Cerebellar nuclear complex (tissue), 1 donor: ENCODE results near the gene SPIC.
"Not testable (repeated sequence)": the region's sequence is repeated elsewhere in the genome, so short reads cannot be mapped to it uniquely, and the experiment has no call there.

ENCODE experiments used
- DNase-seq, 2 experiments: peaks; one replicate each; lab custom pipeline; 2025; lab: John Stamatoyannopoulos, UW

SPIC gene

DNA sequence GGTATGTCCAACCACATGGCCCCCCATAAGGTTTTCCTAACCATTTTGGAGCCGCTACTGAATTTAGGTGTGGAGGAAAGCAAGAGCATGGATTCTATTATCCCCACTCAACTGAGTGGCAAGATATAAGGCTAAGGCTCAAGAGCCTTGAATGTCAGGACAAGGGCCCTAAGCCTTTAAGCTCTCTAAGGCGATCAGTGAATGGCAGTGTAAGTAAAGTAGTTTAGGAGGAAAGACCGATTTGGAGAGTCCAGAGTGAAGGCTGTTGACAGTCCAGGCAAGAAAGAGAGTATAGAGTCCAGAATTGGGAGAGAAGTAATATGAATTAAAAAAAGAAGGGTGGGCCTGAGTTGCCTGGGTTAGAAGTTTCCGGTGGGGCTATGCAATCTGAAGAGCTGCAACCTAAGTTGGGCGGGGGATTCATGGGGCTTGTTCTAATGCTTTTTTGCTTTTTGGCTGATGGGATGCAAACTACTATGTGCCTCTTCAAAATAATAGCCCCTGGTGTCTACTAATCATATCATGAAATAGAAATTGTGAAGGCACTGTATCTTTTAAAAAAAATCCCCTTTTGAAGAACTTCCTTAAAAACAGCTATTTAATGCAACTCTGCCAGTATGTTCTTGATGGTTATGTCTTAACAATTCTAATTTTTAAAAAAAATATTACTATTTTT, at the start of gene SPIC:
Gene SPIC (plus strand): TSS at position 626 of the 676 bp plus-strand sequence. CDS start 1,569 bp downstream, outside the sequence.
- DNase-seq: no peak

DNA sequence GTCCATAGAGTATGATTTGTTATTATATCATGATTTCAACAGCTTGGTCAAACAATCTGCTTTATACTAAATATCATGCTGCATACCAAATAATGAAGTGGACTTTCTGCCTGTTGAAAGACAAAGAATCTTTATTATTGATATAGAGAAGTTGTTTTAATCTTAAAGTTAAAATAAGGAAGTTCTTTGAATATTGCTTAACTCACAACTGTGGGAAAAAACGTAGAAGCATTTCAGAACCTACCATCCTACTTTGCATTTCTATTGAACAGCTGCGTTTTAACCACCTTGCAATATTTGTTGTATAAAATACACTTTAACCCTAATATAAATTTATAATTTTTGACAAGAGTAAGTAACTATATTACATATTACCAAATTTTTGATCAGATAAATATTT, 44.7 kb upstream of the SPIC start:
- no peak for DNase-seq

DNA sequence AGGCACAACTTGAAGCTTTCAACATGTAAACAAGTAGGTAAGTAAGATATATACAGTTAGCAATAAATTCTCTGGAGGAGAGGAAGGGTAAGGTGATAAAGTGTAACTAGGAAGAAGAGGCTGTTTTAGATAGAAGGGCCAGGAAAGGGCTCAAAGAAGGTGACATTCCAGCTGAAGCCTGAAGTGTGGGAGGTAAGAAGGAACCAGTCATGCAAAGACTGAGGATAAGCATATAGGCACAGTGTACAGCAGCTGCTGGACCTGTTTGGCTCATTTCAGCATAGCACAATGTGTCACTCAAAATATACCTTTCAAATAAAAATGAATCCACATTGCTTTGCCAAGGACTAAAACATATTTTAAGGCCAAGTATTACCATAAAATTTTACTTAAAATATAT, 39.0 kb upstream of the SPIC start:
- DNase-seq: no peak

DNA sequence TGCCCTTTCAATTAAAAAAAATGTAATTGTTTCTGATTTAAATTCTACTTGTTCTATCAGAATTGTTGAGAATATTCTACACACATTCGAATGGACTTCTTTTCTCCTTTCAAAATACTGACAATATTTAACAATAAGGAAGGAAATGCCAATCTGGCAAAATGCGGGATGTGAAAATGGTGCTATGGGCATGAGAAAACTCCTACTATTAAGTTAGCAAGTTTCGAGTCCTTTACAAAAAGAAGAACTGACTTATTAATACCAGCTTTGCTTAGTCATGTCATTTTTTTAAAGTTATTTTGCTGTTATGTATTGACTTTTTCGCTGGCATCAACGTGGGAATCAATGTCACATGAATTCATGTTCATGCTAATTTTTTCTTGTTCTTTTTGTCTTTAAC, 35.9 kb upstream of the SPIC start:
- DNase-seq: no peak

DNA sequence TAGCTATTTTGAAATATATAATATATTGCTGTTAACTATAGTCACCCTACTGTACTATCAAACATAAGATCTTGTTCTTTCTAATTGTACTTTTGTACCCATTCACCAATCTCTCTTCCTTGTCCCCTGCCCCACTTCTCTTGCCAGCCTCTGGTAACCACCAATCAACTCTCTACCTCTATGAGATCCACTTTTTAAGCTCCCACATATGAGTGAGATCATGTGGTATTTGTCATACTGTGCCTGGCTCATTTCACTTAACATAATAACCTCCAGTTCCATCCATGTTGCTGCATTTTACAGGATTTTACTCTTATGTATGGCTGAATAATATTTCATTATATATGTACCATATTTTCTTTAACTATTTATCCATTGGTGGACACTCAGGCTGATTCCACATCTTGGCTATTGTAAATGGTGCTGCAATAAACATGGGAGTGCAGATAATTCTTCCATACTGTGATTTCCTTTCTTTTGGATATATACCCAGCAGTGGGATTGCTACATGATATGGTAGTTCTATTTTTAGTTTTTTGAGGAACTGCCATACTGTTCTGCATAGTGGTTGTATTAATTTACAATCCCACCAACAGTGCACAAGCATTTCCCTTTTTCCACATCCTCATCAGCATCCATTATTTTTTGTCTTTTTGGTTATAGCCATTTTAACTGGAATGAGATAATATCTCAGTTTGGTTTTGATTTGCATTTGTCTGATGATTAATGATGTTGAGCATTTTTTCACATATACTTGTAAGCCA, 33.5 kb upstream of the SPIC start:
- DNase-seq: no peak

DNA sequence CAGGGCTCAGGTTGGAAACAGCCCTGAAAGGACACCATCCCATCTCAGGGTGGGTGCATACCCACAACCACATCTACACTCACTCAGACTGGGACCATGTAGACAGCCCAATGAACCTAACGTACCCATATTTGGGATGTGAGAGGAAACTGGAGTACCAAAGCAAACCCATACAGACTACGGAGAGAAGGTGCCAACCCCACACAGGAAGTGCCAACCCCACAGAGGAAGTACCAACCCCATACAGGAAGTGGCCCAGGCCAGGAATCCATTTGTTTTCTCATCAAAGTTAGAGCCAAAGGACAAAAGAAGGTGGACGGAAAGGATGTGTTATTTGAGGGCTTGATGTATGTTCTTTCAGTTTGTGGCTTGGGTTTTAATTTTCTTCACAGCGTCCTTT, 19.5 kb upstream of the SPIC start:
- no peak for DNase-seq

DNA sequence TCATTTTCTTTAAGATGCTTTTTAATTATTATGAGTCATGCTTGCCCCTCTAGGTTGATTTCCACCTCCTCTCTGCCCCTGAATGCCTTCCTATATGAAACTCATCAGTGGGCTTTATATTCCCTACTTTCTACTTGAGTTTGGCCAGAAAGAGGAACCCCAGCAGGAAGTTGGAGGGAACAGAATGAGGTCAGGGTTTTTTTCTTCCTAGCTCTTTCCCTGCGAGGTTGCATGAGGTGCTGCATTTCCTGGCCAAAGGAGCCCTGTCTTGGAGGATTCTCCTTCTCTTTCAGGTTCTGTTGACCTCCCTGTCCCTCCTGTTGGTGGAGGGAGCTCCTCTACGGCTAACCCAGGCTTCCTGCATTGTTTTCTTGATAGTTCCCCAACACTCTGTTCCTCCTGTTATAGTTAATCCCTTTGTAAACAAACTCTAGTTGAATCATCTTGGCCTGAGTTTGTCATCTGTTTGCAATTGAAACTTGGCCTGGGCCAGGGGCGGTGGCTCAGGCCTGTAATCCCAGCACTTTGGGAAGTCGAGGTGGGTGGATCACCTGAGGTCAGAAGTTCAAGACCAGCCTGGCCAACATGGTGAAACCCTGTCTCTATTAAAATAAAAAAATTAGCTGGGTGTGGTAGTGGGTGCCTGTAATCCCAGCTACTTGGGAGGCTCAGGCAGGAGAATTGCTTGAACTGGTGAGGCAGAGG, 15.3 kb upstream of the SPIC start:
- DNase-seq: no peak

DNA sequence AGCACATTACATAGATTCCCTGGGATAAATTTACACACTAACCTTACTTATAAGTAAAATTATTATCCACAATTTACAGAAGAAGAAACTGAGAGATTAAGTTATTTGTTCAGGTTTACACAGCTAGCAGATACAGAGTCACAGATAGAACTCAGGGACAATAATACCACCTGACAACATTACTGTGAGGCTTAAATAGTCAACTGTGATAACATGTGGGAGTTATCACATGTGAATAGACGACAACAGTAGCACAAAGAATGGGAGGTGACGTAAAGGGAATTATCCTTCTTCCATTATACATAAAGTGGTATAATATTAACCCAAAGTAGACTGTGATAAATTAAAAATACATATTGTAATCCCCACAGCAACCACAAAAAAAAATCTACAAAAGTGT, 6.2 kb upstream of the SPIC start:
- no peak for DNase-seq

DNA sequence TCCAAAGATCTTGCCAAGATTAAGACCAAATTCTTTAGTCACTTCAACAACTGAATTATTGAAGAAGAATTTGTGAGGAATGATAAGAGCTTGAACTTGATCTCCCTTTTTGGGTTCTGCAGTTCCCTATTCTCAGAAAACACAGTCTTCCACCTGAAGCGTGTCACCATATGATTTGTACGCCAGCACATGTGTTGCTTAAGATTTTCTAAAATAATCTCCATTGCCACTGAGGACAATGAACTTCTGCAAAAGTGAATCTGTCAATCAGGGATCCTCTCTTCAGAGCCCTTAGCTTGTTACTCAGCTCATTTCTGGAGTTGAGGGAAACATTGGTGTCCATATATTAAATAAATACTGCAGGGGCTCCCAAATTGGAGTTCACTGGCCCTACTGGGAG, 4.2 kb upstream of the SPIC start:
- no peak for DNase-seq

DNA sequence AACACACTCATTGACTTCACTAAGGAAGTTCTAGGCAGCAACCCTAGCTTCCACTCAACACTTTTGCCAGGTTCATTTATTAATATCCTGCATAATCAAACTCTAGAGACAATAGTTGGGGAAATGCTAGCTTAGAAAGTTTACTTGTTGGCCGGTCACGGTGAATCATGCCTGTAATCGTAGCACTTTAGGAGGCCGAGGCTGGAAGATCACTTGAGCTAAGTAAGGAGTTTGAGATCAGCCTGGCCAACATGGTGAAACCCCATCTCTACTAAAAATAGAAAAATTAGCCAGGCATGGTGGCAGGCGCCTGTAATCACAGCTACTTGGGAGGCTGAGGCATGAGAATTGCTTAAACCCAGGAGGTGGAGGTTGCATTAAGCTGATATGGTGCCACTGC, 3.3 kb upstream of the SPIC start:
- not testable (repeated sequence) for DNase-seq

DNA sequence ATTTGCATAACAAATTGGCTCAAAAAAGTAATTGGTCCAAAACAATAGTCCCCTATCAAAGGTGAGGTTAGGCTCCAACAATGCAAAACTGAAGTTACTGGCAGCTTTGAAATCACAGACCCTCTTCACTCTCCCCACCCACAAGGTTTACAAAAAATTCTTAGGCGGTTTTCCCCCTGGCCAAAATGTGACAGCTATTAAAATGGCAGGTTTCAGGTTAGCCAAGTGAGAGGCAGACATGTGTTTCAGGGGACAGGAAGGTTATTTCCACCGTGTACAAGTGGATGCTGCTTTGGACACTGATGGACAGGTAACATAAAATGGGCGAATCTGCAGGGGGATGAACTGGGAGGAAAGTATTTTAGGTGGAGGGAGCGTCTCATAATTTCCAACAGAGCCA, 888 bp upstream of the SPIC start:
- DNase-seq: no peak

DNA sequence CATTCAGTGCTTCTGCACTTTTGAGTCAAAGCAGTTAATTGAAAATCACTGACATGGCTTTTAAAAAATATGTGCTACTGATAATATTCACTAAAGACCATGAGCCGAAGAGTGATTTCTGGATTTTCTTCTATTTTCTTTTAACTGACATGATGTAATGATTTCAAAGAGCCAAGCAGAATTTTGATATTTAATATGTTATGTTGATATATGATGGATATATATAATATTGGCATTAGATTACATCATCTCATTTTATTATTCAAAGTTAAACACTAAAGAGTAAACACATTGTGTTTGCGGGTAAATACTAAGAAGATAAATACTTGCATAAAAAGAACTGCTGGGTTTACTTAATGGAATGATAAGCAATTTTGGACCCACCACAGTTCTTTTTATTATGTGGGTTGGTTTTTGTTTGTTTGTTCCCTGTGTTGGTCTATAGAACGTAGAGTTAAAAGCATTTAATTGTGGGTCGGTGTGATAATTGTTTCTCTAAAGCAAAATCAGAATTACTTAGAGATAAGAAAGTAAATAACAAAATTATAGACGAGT, 692 bp downstream of the SPIC start:
- DNase-seq: no peak

DNA sequence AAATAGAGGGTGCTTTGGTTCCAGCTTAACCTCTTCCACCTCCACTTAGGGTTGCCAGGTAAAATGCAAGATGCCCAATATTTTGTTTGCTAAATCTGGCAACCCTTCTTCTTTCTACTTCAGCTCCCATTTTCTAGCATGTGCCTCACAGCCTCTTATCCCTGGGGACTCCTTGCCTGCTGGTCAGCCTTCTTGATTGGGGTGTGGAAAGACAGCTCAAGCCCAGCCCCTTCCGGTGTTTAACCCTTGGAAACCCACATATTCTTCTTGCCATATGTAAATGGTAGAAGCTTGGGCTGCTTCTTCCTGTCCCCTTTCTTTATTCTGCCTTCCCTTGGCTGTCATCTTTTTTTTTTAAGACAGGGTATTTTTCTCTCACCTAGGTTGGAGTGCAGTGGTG, 5.7 kb downstream of the SPIC start:
- DNase-seq: no peak

DNA sequence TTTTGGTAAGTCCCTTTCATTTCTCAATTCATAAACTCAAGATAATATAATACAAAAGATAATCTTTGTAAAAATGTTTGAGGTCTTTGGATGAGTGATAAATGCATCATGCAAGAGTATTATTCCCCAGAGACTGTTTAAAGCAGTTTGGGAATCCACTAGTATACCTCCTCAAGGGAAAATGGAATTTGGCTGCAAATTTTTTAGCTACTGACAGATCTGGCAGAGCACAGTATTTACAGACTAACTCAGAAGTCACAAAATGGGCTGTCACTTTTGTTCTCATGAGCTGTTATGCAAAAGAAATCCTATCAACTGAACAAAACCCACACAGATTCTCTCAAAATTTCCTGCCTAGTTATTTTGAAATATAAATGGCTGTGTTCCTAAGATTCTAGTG, 9.9 kb downstream of the SPIC start:
- no peak for DNase-seq

DNA sequence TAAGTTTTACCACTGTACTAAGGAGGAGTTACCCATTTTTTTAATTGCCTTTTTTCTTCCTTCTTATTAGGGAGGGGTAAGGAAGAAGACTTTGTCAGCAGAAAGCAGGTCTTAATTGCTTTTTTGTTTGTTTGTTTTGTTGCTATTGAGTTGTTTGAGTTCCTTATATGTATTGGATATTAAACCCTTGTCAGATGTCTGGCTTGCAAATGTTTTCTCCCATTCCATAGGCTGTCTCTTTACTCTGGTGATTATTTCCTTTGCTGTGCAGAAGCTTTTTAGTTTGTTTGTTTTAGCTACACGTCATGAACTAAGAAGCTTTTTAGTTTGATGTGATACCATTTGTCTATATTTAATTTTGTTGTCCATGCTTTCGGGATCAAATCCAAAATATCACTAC, 13.3 kb downstream of the SPIC start:
- no peak for DNase-seq

DNA sequence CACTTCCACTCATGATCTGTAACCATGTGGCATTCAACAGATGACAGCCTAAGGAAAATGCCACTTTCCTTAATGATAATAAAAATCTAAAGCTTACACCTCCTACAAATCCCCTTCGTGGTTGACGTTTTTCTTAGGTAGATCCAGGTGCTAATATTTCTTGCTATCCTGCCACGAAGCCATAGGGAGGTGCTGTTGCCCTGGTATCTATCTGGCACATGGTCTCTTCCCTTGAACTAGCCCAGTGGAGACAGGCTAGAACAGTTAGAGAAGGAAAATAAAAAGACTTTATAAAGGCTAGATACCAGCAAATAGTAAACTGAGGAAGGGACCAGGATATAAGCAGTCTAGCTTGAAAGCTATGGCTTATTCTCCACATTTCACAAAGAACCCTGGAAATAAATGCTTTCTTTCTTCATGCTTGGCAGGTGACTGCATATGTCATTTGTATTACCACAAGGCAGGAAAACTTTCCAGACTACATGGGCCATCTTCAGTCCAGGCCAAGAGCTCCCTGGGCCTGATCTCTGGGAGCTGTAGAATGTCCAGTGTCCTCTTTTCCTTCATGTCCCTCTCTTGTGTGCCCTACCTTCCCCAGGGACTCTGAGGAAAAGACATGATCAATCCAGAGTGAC, 15.3 kb downstream of the SPIC start:
- no peak for DNase-seq

DNA sequence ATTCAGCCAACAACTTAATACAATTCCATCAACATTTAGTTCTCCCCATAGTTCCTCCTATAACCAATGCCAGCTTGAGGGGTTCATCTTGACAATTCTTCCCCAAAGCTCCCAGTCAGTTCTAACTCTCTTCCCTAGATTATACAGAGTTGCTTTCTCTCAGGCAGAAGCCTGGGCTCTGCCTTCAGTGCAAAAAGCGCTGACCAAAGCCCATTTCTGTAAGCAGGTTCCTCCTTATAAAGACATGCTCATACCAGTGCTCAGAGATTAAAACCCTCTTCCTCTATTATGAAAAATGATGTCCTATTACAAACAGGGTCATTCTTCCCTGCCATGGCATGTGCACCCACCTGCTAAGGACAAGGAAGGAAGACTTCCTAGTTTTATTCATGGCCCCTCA, 16.2 kb downstream of the SPIC start:
- DNase-seq: no peak

DNA sequence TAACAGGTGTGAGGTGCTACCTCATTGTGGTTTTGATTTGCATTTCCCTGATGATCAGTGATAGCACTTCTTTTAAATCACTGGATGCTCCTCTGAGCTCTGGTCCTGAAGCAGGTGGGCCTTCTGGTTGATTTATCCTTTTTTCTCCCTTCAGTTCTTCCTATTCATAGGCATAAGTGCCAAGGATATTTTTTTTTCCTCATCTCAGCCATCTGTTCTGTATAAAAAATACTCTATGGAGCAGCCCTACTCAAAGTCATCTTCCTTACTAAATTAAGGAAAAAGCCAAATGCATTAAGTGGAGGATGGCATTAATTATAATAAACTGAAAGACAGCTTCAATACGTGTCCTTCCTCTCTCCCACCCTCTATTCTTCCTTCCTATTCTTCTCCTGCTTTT, 18.4 kb downstream of the SPIC start:
- no peak for DNase-seq

DNA sequence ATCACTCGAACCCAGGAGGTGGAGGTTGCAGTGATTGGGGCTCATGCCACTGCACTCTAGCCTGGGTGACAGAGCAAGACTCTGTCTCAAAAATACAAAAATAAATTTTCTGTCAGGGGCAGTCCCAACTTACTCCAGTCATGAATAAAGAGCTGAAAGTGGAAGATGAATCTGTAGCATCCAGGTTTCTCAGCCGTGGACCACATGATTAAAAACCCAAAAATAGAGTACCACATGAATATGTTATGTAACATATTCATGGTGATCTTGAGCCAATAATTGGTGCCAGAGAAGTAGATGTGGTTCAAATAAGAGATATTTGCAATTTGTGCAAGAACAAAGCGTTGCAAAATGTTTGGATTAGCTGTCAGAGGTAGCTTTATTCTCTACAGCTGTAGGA, 23.1 kb downstream of the SPIC start:
- DNase-seq: no peak

DNA sequence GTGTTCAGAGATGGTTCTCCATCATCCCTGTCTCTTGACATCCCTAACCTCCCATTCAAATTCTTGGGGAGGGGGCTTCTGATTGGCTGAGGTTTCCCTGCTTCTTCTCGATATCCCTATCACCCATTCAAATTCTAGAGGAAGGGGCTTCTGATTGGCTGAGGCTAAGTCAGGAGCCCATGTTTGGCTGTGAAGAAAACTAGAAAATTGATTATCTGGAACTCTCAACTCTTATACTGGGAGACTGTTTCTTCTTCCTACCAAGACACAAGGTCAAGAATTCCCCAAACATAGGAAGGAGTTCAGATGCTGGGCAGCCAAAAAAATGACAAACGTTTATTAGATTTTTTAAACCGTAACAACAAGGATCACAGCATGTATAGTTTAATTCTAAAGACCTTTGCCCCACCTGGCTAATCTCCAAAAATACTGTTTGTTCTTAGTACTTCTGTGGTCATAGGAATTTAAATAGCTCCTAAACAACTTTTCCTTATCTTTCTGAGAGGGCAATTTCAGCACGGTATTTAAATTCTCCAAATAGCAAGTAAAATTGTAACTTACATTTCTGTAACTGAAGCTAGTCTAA, 26.4 kb downstream of the SPIC start:
- no peak for DNase-seq

DNA sequence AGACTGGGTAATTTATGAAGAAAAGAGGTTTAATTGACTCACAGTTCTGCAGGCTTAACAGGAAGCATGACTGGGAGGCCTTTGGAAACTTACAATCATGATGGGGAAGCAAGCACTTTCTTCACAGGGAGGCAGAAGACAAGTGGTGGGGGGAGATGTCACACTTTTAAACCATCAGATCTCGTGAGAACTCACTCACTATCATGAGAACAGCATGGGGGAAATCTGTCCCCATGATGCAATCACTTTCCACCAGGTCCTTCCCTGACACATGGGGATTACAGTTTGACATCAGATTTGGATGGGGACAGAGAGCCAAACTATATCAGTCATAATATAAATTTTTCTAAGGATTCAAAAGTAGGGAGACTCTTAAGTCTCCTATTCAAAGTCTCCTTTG, 46.0 kb downstream of the SPIC start:
- DNase-seq: no peak

DNA sequence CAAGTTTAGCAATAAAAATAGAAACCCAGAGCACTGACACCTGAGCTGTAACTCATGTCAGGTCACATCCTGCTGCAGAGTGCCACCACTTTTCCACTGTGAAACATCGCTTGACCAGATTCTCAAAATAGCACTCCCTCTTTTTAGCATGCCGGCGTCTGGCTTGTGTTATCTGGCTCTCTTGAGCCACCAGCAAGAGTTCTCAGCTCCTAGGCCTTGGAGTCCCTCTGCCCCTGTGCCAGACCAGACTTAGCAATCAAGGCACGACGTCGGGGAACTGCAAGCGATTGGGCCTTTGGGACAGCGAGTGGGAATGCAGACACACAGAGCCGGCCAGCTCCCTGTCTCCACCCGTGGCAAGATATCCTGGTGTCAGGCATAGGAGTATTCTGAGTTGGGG, 52.5 kb downstream of the SPIC start:
- no peak for DNase-seq
